Peyer's patch (tissue), 4 donors: Measurements from ENCODE around the gene GPR83. TPM values are rescaled to one million over a fixed set of nuclear protein-coding genes. Genes with fewer than 3 reads are reported as not detected.
"Not testable (repeated sequence)": the region's sequence is repeated elsewhere in the genome, so short reads cannot be mapped to it uniquely, and the experiment has no call there.

Source experiments
- DNase-seq, 3 donors: peaks; one replicate each; pipeline ENCODE4 v3.0.0-alpha.2; 2017 to 2019
- H3K27ac ChIP-seq, 4 donors: fragments of 200-600 bp; sonication (generic); one replicate each; pipeline ENCODE4 v1.5.1; 2016 to 2019
- H3K27me3 ChIP-seq, 2 donors: fragments of 200-600 bp; sonication (generic); one replicate each; pipeline ENCODE4 v1.5.1; 2019
- H3K36me3 ChIP-seq, 3 donors: fragments of 200-600 bp; sonication (generic); one replicate each; pipeline ENCODE4 v1.5.1; 2016 to 2019
- H3K4me1 ChIP-seq, 4 donors: fragments of 200-600 bp; sonication (generic); one replicate each; pipeline ENCODE4 v1.5.1; 2016 to 2019
- H3K4me3 ChIP-seq, 4 donors: fragments of 200-600 bp; sonication (generic); 1 replicate in 3 of 4; 2 replicates in 1 of 4; pipeline ENCODE4 v1.5.1; 2016 to 2019; ENCODE audit warnings: mild to moderate bottlenecking in 1 of 4
- H3K9me3 ChIP-seq, 4 donors: fragments of 200-600 bp; sonication (generic); one replicate each; pipeline ENCODE4 v1.5.1; 2016 to 2019; ENCODE audit warnings: mild to moderate bottlenecking in 1 of 4
- POLR2A ChIP-seq, 2 donors: fragments of 450-650 bp; IDR thresholded peaks; one replicate each; pipeline ENCODE4 v1.5.1; 2017; ENCODE audit warnings: antibody characterized with exemption in 2 of 2, mild to moderate bottlenecking in 2 of 2, moderate library complexity in 2 of 2
- total RNA-seq, 4 donors: library from RNA; depleted of rRNA; stranded (reverse); fragments of >200 nt; gene quantifications; one replicate each; pipeline ENCODE4 v1.1.0, GENCODE V29; 2016
- TF ChIP-seq, protein P1 (sequence below), 6 experiments: fragments of 450-650 bp in 4 of 6; fragments of 200-600 bp in 2 of 6; sonication (generic) in 1 of 6; IDR thresholded peaks; one replicate each; pipeline ENCODE4 v1.5.1; 2017 to 2019; ENCODE audit warnings: antibody characterized with exemption in 6 of 6, mild to moderate bottlenecking in 3 of 6, moderate library complexity in 1 of 6

GPR83 gene
- total RNA-seq, 4 donors from 2014 or later = 1.7 TPM; not detected in 3

DNA sequence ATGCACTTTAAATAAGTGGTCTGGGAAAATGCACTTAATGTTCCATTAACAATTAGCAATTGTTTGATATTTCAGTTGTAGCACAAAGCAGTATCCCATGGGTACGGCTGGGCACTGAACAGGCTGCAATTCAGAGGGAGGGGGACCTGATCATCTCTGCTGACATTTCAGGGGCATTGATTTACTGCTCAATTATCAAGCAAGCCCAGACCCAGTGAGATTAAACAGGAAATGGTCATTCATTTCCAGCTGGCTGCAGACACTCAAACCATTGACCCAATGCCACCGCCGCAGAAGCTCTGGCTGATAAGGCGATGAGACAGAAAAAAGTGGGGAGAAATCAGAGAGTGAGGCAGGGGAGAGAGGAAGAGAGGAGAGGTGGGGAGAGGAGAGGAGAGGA is 1.2 kb downstream of the GPR83 start:
- H3K27me3 ChIP-seq = peaks cover 0 to 10% of the 10 kb centered on the region in 2 donors
- DNase-seq = no peak
- H3K27ac ChIP-seq = no peak overlapping the region
- no peaks in the 10 kb centered on the region for H3K9me3 ChIP-seq
- no peak for TF ChIP-seq POLR2A (IDR thresholded peaks at IDR 0.05)
- TF ChIP-seq, protein P1, sequence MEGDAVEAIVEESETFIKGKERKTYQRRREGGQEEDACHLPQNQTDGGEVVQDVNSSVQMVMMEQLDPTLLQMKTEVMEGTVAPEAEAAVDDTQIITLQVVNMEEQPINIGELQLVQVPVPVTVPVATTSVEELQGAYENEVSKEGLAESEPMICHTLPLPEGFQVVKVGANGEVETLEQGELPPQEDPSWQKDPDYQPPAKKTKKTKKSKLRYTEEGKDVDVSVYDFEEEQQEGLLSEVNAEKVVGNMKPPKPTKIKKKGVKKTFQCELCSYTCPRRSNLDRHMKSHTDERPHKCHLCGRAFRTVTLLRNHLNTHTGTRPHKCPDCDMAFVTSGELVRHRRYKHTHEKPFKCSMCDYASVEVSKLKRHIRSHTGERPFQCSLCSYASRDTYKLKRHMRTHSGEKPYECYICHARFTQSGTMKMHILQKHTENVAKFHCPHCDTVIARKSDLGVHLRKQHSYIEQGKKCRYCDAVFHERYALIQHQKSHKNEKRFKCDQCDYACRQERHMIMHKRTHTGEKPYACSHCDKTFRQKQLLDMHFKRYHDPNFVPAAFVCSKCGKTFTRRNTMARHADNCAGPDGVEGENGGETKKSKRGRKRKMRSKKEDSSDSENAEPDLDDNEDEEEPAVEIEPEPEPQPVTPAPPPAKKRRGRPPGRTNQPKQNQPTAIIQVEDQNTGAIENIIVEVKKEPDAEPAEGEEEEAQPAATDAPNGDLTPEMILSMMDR (IDR thresholded peaks at IDR 0.05) = no peak
- no peaks in the 10 kb centered on the region for H3K36me3 ChIP-seq
- peaks cover 0 to 6% (median 0%) of the 10 kb centered on the region in 4 donors for H3K4me1 ChIP-seq
- no peak overlapping the region for H3K4me3 ChIP-seq

DNA sequence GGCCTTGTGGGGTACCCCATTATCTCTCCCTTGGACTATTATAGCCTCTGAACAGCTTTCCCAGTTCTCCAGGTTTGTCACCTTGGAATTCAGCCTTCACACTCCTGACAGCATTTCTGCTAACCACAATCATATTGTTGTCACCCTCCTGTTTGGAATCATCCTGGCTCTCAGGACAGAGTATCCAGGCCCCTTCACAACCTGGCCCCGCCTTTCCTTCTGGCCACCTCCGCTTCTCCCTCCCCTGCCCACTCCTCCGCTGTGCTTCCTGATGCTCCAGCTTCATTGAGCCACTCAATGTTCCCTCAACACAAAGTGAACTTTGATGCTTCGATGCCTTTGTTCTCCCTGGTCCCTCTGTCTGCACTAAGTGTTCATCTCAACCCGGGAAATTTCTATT is 3.1 kb downstream of the GPR83 start:
- Histone ChIP-seq H3K4me1 (peaks cover 0 to 6% (median 0%) of the 10 kb centered on the region in 4 donors), H3K27ac (no peak overlapping the region), H3K9me3 (no peaks in the 10 kb centered on the region), H3K4me3 (no peak overlapping the region), H3K36me3 (no peaks in the 10 kb centered on the region), H3K27me3 (peaks cover 0 to 10% of the 10 kb centered on the region in 2 donors)
- DNase-seq = no peak
- TF ChIP-seq POLR2A (IDR thresholded peaks at IDR 0.05) = no peak
- TF ChIP-seq, protein P1 (IDR thresholded peaks at IDR 0.05) = no peak

DNA sequence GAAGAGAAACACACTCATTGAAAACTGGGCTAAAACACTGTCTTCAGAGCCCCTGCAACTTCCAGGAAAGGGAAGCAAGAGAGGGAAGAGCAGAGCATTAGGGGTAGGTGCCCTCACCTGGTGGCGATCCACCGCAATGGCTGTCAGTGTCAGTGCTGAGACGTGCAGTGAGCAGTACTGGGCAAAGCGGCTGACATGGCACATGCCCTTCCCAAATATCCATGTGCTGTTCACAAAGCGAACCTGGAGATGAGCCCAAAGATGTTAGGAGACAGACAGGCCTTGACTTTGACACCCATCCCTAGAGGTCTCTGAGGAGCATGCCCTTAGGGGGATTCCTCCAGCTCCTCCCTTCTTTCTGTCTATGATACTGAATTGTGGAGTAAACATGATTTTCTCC is 4.9 kb downstream of the GPR83 start:
- H3K27ac ChIP-seq = no peak overlapping the region
- no peaks in the 10 kb centered on the region for H3K9me3 ChIP-seq
- H3K36me3 ChIP-seq = no peaks in the 10 kb centered on the region
- no peak overlapping the region for H3K4me3 ChIP-seq
- peaks cover 0 to 6% of the 10 kb centered on the region in 2 donors for H3K27me3 ChIP-seq
- TF ChIP-seq POLR2A (IDR thresholded peaks at IDR 0.05) = no peak
- TF ChIP-seq, protein P1 (IDR thresholded peaks at IDR 0.05) = no peak
- no peak for DNase-seq
- H3K4me1 ChIP-seq = peaks cover 0 to 2% (median 0%) of the 10 kb centered on the region in 4 donors

- not testable (repeated sequence) for H3K4me3 ChIP-seq, DNase-seq, H3K36me3 ChIP-seq, H3K9me3 ChIP-seq, H3K4me1 ChIP-seq, H3K27ac ChIP-seq, H3K27me3 ChIP-seq
These were observed 9.3 kb downstream of the GPR83 start for GRCh38 chr11:94391937-94392336.

DNA sequence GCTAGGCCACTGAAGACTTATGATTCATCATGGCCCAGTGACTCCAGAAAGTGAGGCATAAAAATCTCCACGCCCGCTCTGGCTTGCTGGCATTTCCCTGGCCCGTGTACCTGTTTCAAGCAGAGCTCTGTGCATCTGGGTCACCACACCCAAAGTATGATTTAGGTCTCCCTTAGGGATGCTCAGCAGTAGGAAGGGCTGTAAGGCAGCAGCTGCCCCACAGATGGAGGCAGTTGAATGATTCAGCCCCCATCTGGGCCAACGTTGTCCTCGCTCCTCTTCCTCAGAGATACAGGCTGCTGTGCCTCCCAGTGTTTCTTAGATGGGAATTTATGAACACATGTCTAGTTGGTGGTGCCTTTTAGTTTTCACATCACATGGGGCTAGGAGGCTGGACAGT is 21.6 kb downstream of the GPR83 start:
- no peaks in the 10 kb centered on the region for H3K9me3 ChIP-seq
- H3K36me3 ChIP-seq = no peaks in the 10 kb centered on the region
- no peak for TF ChIP-seq POLR2A (IDR thresholded peaks at IDR 0.05)
- H3K27ac ChIP-seq = no peak overlapping the region
- no peaks in the 10 kb centered on the region for H3K27me3 ChIP-seq
- no peak for DNase-seq
- no peak overlapping the region for H3K4me3 ChIP-seq
- H3K4me1 ChIP-seq = no peaks in the 10 kb centered on the region

- H3K27ac ChIP-seq = no peak overlapping the region
- TF ChIP-seq, protein P1 (IDR thresholded peaks at IDR 0.05) = no peak
- TF ChIP-seq POLR2A (IDR thresholded peaks at IDR 0.05) = no peak
- H3K4me1 ChIP-seq = no peaks in the 10 kb centered on the region
- H3K9me3 ChIP-seq = no peaks in the 10 kb centered on the region
- no peak for DNase-seq
- H3K4me3 ChIP-seq = no peak overlapping the region
- H3K27me3 ChIP-seq = no peaks in the 10 kb centered on the region
- no peaks in the 10 kb centered on the region for H3K36me3 ChIP-seq
These were observed 24.4 kb downstream of the GPR83 start for GRCh38 chr11:94376841-94377240.

DNA sequence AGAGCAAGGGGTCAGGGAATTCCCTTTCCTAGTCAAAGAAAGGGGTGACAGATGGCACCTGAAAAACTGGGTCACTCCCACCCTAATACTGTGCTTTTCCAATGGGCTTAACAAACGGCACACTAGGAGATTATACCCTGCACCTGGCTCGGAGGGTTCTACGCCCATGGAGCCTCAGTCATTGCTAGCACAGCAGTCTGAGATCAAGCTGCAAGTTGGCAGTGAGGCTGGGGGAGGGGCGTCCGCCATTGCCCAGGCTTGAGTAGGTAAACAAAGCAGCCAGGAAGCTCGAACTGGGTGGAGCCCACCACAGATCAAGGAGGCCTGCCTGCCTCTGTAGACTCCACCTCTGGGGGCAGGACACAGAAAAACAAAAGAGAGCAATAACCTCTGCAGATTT is 30.6 kb downstream of the GPR83 start:
- not testable (repeated sequence) for H3K4me1 ChIP-seq, H3K4me3 ChIP-seq

DNA sequence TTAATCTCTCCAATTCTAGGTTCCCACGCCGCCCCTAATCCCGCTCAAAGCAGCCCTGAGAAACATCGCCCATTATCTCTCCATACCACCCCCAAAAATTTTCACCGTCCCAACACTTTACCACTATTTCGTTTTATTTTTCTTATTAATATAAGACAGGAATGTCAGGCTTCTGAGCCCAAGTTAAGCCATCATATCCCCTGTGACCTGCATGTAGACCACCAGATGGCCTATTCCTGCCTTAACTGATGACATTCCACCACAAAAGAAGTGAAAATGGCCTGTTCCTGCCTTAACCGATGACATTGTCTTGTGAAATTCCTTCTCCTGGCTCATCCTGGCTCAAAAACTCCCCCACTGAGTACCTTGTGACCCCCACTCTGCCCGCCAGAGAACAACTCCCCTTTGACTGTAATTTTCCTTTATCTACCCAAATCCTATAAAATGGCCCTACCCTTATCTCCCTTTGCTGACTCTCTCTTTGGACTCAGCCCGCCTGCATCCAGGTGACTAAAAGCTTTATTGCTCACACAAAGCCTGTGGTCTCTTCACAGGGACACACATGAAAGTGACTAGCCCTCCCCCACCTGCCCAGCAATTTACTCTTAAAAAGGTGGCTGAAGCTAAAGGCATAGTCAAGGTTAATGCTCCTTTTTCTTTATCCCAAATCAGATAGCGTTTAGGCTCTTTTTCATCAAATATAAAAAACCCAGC is 50.2 kb downstream of the GPR83 start:
- not testable (repeated sequence) for H3K27ac ChIP-seq, H3K4me3 ChIP-seq, H3K36me3 ChIP-seq, H3K4me1 ChIP-seq, H3K27me3 ChIP-seq, DNase-seq, H3K9me3 ChIP-seq

More for the DNA sequence above, 30.6 kb downstream of the GPR83 start:
- H3K27me3 ChIP-seq, H3K36me3 ChIP-seq, H3K9me3 ChIP-seq, H3K27ac ChIP-seq, DNase-seq: not testable (repeated sequence)

DNA sequence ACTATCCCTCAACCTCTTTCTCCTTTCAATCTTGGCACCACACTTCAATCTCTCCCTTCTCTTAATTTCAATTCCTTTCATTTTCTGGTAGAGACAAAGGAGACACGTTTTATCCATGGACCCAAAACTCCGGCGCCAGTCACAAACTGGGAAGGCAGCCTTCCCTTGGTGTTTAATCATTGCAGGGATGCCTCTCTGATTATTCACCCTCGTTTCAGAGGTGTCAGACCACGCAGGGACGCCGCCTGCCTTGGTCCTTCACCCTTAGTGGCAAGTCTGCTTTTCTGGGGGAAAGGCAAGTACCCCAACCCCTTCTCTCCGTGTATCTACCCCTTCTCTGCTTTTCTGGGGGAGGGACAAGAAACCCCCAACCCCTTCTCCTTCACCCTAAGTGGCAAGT is 54.9 kb downstream of the GPR83 start:
- not testable (repeated sequence) for H3K36me3 ChIP-seq, H3K9me3 ChIP-seq, H3K4me1 ChIP-seq, H3K27me3 ChIP-seq, H3K4me3 ChIP-seq, H3K27ac ChIP-seq, DNase-seq
